Measurements from ENCODE around the gene DYNLRB2. TPM values are rescaled to one million over a fixed set of nuclear protein-coding genes. Genes with fewer than 3 reads are reported as not detected.

The DYNLRB2 gene
- total RNA-seq, 1 donor, result not detected

DNA sequence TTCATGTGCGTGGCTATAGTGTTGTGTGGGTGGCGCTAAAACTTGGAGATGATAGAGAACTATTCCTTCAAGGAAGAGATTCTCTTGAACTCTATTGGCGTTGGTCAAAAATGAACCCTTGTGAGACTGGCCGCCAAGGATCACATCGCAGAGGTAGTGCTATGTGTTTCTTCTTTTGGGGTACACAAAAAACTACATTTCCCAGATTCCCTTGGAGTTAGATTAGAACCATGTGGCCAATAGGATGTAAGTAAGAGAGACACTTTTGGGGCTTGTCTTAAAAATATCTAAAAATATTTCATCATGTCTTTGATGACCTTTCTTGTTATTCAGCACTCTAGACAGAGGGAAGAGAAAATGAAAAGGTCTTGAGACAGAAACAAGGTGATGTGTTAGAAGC is 25.4 kb upstream of the DYNLRB2 start:
- Histone ChIP-seq H3K79me2 (ENCODE audit: insufficient read depth, low read length) (no peaks in the 10 kb centered on the region), H3K4me2 (ENCODE audit: insufficient read depth, low read length) (no peak overlapping the region), H3K27ac (ENCODE audit: low read depth, low read length) (no peak overlapping the region), H3K27me3 (ENCODE audit: insufficient read depth, low read length) (peaks cover 6% of the 10 kb centered on the region), H2AFZ (ENCODE audit: low read length) (no peak overlapping the region), H3K36me3 (ENCODE audit: insufficient read depth, low read length) (no peaks in the 10 kb centered on the region), H3K4me1 (ENCODE audit: insufficient read depth, low read length) (no peaks in the 10 kb centered on the region), H4K20me1 (ENCODE audit: insufficient read depth, low read length) (no peaks in the 10 kb centered on the region), H3K9me3 (ENCODE audit: low read depth, low read length) (no peaks in the 10 kb centered on the region), H3K4me3 (ENCODE audit: insufficient read depth, low read length) (no peak overlapping the region)
- no peak for DNase-seq (ENCODE audit: insufficient read length, low spot score, missing footprints)
- TF ChIP-seq, protein P1, sequence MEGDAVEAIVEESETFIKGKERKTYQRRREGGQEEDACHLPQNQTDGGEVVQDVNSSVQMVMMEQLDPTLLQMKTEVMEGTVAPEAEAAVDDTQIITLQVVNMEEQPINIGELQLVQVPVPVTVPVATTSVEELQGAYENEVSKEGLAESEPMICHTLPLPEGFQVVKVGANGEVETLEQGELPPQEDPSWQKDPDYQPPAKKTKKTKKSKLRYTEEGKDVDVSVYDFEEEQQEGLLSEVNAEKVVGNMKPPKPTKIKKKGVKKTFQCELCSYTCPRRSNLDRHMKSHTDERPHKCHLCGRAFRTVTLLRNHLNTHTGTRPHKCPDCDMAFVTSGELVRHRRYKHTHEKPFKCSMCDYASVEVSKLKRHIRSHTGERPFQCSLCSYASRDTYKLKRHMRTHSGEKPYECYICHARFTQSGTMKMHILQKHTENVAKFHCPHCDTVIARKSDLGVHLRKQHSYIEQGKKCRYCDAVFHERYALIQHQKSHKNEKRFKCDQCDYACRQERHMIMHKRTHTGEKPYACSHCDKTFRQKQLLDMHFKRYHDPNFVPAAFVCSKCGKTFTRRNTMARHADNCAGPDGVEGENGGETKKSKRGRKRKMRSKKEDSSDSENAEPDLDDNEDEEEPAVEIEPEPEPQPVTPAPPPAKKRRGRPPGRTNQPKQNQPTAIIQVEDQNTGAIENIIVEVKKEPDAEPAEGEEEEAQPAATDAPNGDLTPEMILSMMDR (IDR thresholded peaks at IDR 0.05; ENCODE audit: extremely low read depth, low read depth, low read length), result no peak

DNA sequence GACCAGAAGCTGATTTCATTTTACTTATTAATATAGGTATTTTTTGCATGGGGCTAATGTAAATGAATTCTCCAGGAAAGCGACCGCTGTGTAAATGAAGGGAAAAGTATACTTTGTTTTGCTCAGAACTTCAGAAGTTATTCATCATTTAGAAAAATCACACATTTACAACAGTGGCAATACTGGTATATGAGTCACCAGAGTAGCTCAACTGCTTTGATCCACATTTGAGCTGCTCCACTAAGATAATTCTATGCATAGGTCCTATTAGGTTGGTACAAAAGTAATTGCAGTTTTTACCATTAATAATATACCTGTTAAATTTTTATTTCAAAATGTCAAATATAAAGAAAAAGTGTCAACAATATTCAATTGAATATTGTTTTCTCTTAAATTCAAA is 22.9 kb upstream of the DYNLRB2 start:
- H3K27me3 ChIP-seq (ENCODE audit: insufficient read depth, low read length), result peaks cover 12% of the 10 kb centered on the region
- no peaks in the 10 kb centered on the region for H3K79me2 ChIP-seq (ENCODE audit: insufficient read depth, low read length)
- H3K9me3 ChIP-seq (ENCODE audit: low read depth, low read length), result no peaks in the 10 kb centered on the region
- TF ChIP-seq, protein P1 (IDR thresholded peaks at IDR 0.05; ENCODE audit: extremely low read depth, low read depth, low read length), result no peak
- H2AFZ ChIP-seq (ENCODE audit: low read length), result no peak overlapping the region
- no peaks in the 10 kb centered on the region for H3K36me3 ChIP-seq (ENCODE audit: insufficient read depth, low read length)
- H4K20me1 ChIP-seq (ENCODE audit: insufficient read depth, low read length), result no peaks in the 10 kb centered on the region
- H3K27ac ChIP-seq (ENCODE audit: low read depth, low read length), result no peak overlapping the region
- no peaks in the 10 kb centered on the region for H3K4me1 ChIP-seq (ENCODE audit: insufficient read depth, low read length)
- no peak overlapping the region for H3K4me2 ChIP-seq (ENCODE audit: insufficient read depth, low read length)
- no peak overlapping the region for H3K4me3 ChIP-seq (ENCODE audit: insufficient read depth, low read length)
- DNase-seq (ENCODE audit: insufficient read length, low spot score, missing footprints), result no peak

DNA sequence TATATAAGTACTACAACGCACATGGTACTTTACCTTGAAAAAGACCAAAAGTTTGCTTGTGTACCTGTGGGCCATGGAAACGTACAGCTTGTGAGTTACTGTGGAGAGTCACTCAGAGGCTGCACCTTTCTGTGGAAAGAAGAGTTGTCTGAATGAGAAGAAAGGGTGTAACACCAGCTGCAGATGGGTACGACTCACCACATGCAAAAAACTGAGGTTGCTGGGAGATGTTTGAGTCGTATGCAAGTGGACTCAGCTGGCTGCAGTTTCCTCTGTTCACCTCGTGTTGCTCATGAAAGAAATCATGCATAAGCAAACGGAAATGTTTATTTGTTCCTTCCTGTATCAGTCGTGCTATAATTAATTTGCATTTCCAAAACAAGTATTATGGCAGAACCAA is 22.4 kb upstream of the DYNLRB2 start:
- H3K9me3 ChIP-seq (ENCODE audit: low read depth, low read length), result no peaks in the 10 kb centered on the region
- no peak overlapping the region for H3K4me2 ChIP-seq (ENCODE audit: insufficient read depth, low read length)
- no peak for DNase-seq (ENCODE audit: insufficient read length, low spot score, missing footprints)
- H3K4me3 ChIP-seq (ENCODE audit: insufficient read depth, low read length), result no peak overlapping the region
- no peak overlapping the region for H3K27ac ChIP-seq (ENCODE audit: low read depth, low read length)
- no peaks in the 10 kb centered on the region for H4K20me1 ChIP-seq (ENCODE audit: insufficient read depth, low read length)
- TF ChIP-seq, protein P1 (IDR thresholded peaks at IDR 0.05; ENCODE audit: extremely low read depth, low read depth, low read length), result no peak
- no peak overlapping the region for H2AFZ ChIP-seq (ENCODE audit: low read length)
- no peaks in the 10 kb centered on the region for H3K36me3 ChIP-seq (ENCODE audit: insufficient read depth, low read length)
- no peaks in the 10 kb centered on the region for H3K79me2 ChIP-seq (ENCODE audit: insufficient read depth, low read length)
- peaks cover 12% of the 10 kb centered on the region for H3K27me3 ChIP-seq (ENCODE audit: insufficient read depth, low read length)
- no peaks in the 10 kb centered on the region for H3K4me1 ChIP-seq (ENCODE audit: insufficient read depth, low read length)

DNA sequence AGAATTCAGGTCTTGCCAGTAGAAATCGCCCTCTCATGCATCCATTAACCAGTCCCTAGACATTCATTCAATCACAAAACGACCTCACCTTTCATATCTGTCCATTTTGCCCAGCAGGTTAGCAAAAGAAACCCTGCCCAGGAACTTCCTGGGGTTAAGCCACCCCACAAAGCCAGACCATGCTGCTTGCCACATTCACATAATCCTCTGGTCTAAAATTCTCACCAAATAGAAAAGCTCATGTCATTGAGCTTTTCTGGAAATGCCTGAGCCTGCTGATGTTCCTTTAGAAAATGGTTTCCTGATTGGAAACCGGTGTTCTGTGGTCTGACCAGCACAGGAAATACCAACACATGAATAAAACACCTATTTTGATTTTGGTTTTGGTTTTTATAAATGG is 21.6 kb upstream of the DYNLRB2 start:
- Histone ChIP-seq H3K27ac (ENCODE audit: low read depth, low read length) (no peak overlapping the region), H3K4me1 (ENCODE audit: insufficient read depth, low read length) (no peaks in the 10 kb centered on the region), H3K4me3 (ENCODE audit: insufficient read depth, low read length) (no peak overlapping the region), H4K20me1 (ENCODE audit: insufficient read depth, low read length) (no peaks in the 10 kb centered on the region), H2AFZ (ENCODE audit: low read length) (no peak overlapping the region), H3K4me2 (ENCODE audit: insufficient read depth, low read length) (no peak overlapping the region), H3K79me2 (ENCODE audit: insufficient read depth, low read length) (no peaks in the 10 kb centered on the region), H3K9me3 (ENCODE audit: low read depth, low read length) (no peaks in the 10 kb centered on the region), H3K36me3 (ENCODE audit: insufficient read depth, low read length) (no peaks in the 10 kb centered on the region), H3K27me3 (ENCODE audit: insufficient read depth, low read length) (peaks cover 9% of the 10 kb centered on the region)
- TF ChIP-seq, protein P1 (IDR thresholded peaks at IDR 0.05; ENCODE audit: extremely low read depth, low read depth, low read length), result no peak
- no peak for DNase-seq (ENCODE audit: insufficient read length, low spot score, missing footprints)
